Activated naive CD8-positive, alpha-beta T cell treated with anti-CD3 and anti-CD28 coated beads, Interleukin-2, amount 50 U/mL, for 24 hours (primary cell): ENCODE results near the gene PCBP3.
"Not testable (repeated sequence)": the region's sequence is repeated elsewhere in the genome, so short reads cannot be mapped to it uniquely, and the experiment has no call there.

Experiments
- ATAC-seq: fragments of 150-1000 bp; cut with Tn5 transposase; one replicate; pipeline ENCODE4 v1.10.0; 2021
- DNase-seq: peaks from one replicate; pipeline ENCODE4 v3.0.0; 2021
- H3K27ac Mint-ChIP-seq: one replicate; pipeline ENCODE4 v1.8.0; 2021; ENCODE audit warnings: mild to moderate bottlenecking, mixed read lengths
- H3K27me3 Mint-ChIP-seq: one replicate; pipeline ENCODE4 v1.8.0; 2021; ENCODE audit warnings: mixed read lengths
- H3K36me3 Mint-ChIP-seq: one replicate; pipeline ENCODE4 v1.8.0; 2021; ENCODE audit warnings: low read depth, mixed read lengths
- H3K4me1 Mint-ChIP-seq: one replicate; pipeline ENCODE4 v1.8.0; 2021; ENCODE audit warnings: mixed read lengths
- H3K4me3 Mint-ChIP-seq: one replicate; pipeline ENCODE4 v1.8.0; 2021; ENCODE audit warnings: mild to moderate bottlenecking, moderate library complexity, mixed read lengths
- H3K9me3 Mint-ChIP-seq: one replicate; pipeline ENCODE4 v1.8.0; 2021; ENCODE audit warnings: mixed read lengths

PCBP3 gene

DNA sequence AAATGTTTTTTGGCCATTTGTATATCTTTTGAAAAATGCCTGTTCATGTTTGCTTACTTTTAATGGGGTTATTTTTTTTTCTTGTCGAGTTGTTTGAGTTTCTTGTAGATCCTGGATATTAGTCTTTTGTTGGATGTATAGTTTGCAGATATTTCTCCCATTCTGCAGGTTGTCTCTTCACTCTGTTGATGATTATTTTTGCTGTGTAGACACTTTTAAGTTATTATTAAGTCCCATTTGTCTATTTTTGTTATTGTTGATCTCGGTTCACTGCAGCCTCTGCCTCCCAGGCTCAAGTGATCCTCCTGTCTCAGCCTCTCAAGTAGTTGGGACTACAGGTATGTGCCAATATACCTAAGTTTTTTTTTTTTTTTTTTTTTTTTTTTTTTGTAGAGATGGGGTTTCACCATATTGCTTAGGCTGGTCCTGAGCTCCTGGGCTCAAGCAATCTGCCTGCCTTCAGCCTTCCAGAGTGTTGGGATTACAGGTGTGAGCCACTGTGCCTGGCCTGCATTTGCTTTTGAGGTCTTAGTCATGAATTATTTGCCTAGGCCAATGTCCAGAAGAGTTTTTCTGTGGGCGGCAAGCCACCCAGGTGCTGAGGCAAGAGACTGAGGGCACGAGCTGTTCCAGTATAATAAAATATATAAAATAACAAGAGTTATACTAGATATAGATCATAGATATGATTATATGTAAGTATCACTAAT is 18.5 kb downstream of the PCBP3 start:
- H3K36me3 Mint-ChIP-seq, H3K4me1 Mint-ChIP-seq, H3K4me3 Mint-ChIP-seq, ATAC-seq, DNase-seq, H3K27me3 Mint-ChIP-seq, H3K27ac Mint-ChIP-seq: not testable (repeated sequence)
- peaks cover 17% of the 10 kb centered on the region for H3K9me3 Mint-ChIP-seq

DNA sequence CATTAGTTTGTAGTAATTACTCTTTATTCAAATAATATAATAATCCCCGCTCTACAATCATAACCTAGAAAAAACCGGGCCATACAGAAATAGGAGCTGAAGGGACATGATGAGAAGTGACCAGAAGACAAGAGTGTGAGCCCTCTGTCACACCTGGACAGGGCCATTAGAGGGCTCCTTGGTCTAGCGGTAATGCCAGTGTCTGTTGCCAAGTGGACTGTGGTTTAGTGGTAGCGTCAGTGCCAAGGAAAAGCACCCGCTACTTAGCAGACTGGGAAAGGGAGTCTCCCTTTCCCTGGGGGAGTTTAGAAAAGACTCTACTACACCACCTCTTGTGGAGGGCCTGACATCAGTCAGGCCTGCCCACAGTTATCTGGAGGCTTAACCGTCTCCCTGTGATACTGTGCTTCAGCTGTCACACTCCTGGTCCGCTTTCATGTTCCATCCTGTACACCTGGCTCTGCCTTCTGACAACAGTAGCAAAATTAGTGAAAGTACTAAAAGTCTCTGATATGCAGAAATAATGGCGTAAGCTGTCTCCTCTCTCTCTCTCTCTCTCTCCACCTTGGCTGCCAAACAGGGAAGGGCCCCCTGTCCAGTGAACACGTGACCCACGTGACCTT is 19.2 kb downstream of the PCBP3 start:
- H3K27me3 Mint-ChIP-seq, H3K36me3 Mint-ChIP-seq, H3K4me3 Mint-ChIP-seq, H3K27ac Mint-ChIP-seq, ATAC-seq, DNase-seq, H3K4me1 Mint-ChIP-seq: not testable (repeated sequence)
- peaks cover 24% of the 10 kb centered on the region for H3K9me3 Mint-ChIP-seq

DNA sequence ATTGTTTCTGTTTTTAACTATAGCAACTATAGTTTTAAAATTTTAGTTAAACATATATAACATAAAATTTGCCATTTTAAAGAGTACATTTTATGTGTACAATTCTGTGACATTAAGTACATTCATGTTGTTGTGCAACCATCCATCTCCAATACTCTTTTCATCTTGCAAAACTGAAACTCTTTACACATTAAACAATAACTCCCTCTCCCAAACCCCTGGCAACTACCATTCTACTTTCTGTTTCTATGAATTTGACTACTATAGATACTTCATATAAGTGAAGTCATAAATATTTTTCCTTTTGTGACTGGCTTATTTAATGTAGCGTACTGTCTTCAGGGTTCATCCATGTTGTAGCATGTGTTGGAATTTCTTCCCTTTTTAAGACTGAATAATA is 25.9 kb downstream of the PCBP3 start:
- ATAC-seq = no peak
- no peak for DNase-seq
- Mint-ChIP-seq H3K9me3 (peaks cover 26% of the 10 kb centered on the region), H3K36me3 (peaks cover 10% of the 10 kb centered on the region), H3K4me1 (no peaks in the 10 kb centered on the region), H3K4me3 (no peak overlapping the region), H3K27ac (no peak overlapping the region), H3K27me3 (no peaks in the 10 kb centered on the region)

DNA sequence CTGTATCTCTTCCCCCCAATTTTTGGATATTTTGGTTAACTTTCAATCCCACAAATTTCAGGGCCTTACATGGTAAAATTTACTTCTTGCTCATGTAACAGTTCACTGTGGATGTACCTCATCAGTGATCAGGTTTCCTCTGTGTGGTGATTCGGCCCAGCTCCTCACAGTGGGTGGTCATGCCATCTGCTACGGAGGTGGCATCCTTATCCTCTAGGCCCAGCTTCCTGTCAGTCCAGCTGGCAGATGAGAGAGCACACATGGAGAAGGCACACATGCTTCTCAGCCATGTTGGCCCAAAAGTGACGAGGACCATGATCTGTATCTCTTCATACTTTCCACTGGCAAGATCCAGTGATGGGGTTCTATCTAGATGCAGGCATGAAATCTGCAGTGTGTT is 27.2 kb downstream of the PCBP3 start:
- Mint-ChIP-seq H3K4me3 (no peak overlapping the region), H3K36me3 (peaks cover 10% of the 10 kb centered on the region), H3K27ac (no peak overlapping the region), H3K27me3 (no peaks in the 10 kb centered on the region), H3K4me1 (no peaks in the 10 kb centered on the region), H3K9me3 (peaks cover 20% of the 10 kb centered on the region)
- no peak for DNase-seq
- no peak for ATAC-seq

DNA sequence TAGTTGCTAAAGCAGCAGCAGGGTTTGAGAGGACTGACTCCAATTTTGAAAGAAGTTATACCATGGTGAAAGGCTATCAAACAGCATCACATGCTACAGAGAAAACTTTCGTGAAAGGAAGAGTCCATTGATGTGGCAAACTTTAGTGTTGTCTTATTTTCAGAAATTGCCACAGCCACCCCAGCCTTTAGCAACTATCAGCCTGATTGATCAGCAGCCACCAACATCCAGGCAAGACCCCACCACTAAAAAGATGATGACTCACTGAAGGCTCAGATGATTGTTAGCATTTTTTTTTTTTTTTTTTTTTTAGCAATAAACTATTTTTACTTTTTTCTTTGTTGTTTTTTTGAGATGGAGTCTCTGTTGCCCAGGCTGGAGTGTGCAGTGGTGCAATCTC is 35.3 kb downstream of the PCBP3 start:
- not testable (repeated sequence) for H3K27me3 Mint-ChIP-seq, H3K4me1 Mint-ChIP-seq, ATAC-seq, H3K36me3 Mint-ChIP-seq, H3K4me3 Mint-ChIP-seq, DNase-seq, H3K27ac Mint-ChIP-seq, H3K9me3 Mint-ChIP-seq

DNA sequence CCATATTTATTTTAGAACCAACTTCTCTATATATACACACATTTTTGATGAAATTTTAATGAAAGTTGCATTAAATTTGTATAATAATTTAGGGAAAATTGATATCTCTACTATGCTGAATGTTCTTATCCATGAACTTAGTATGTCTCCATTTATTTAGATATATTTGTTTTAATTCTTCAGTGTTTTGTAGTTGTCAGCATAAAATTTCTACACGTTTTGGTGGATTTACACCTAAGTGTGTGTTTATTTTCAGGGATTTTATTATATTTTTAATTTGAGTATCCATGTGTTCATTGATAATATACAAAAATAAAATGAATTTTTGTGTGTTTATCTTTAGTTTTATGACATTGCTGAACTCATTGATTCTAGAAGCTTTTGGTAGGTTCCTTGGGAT is 36.7 kb downstream of the PCBP3 start:
- Mint-ChIP-seq H3K4me3 (no peak overlapping the region), H3K27me3 (peaks cover 3% of the 10 kb centered on the region), H3K9me3 (peaks cover 4% of the 10 kb centered on the region), H3K27ac (no peak overlapping the region), H3K4me1 (peaks cover 1% of the 10 kb centered on the region), H3K36me3 (peaks cover 2% of the 10 kb centered on the region)
- DNase-seq (no peak), ATAC-seq (no peak)

DNA sequence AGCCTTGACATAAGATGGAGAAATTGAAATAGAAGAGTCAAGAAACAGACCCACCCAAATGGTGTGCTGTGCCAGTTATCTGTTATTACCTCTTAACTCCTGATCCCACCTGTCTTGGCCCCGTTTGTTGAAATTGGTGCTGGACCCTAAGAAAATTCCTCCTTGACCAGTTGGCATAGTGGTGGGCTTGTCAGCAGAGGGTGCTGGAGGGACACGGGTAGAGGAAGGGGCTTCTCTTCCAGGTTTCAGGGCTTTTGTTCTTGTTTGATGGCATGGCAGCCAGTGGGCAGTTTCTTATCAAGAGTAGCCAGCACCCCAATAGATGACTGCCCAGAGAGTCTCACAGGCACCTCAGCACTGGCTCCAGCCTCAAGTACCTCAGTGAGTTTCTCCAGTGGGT is 51.6 kb downstream of the PCBP3 start:
- peaks cover 21% of the 10 kb centered on the region for H3K4me1 Mint-ChIP-seq
- peaks cover 4% of the 10 kb centered on the region for H3K36me3 Mint-ChIP-seq
- H3K9me3 Mint-ChIP-seq = peaks cover 10% of the 10 kb centered on the region
- no peak overlapping the region for H3K4me3 Mint-ChIP-seq
- peak; percentile 7 for DNase-seq
- no peaks in the 10 kb centered on the region for H3K27me3 Mint-ChIP-seq
- H3K27ac Mint-ChIP-seq = no peak overlapping the region
- no peak for ATAC-seq

DNA sequence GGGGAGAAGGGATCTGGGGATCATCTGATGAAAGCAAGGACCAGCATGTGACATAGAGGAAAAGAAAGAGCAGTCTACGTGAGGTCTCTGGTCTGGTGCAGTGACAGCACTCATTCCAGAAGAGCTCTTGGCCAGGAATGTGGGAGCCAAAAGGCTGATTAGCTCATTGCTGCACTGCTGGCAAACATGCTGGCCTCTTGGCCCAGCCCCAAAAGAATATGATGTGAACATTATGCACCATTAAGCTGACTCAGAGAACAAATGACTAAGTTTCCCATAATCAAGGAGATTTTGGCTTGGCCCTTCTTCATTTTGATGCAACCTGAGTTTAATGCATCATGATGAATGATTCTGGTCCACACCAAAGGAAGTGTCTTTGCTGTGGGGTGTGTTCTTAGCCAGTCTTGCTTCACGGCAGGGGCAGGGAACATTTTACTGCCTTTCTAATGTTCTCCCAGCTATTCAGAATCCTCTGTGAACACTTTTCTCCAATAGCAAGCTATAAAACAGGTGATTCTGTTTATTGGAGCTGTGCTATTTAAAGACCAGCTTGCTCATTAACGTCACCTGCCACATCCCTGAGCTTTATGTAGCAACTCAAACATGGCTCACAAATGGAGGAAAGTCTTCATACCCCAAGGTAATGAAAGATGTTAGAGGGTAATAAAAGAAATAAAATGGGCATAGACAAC is 55.1 kb downstream of the PCBP3 start:
- Mint-ChIP-seq H3K4me3 (no peak overlapping the region), H3K4me1 (peaks cover 27% of the 10 kb centered on the region), H3K9me3 (peaks cover 10% of the 10 kb centered on the region), H3K27me3 (no peaks in the 10 kb centered on the region), H3K27ac (no peak overlapping the region), H3K36me3 (peaks cover 4% of the 10 kb centered on the region)
- ATAC-seq (peak; percentile 59), DNase-seq (no peak)

DNA sequence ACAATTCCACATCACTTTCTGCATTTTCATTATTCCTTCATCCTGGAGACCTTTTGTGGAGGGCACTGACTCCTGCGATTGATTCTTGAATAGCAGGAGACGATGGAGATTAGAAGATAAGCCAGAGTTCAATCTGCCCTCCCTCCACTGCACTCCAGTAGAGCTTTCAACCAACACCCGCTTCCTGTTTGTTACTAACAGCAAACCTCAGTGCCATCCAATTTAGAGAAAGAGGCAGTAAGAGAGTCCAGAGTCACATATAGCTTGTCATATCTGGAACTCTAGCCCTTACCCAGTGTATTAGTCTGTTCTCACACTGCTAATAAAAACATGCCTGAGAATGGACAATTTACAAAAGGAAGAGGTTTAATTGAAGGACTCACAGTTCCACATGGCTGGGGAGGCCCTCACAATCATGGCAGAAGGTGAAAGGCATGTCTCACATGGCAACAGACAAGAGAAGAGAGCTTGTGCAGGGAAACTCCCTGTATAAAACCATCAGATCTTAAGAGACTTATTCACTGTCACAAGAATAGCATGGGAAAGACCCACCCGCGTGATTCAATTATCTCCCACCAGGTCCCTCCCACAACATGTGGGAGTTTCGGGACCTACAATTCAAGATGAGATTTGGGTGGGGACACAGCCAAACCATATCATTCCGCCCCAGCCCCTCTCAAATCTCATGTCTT is 55.9 kb downstream of the PCBP3 start:
- no peaks in the 10 kb centered on the region for H3K27me3 Mint-ChIP-seq
- DNase-seq (no peak), ATAC-seq (no peak)
- peaks cover 27% of the 10 kb centered on the region for H3K4me1 Mint-ChIP-seq
- H3K36me3 Mint-ChIP-seq = peaks cover 4% of the 10 kb centered on the region
- no peak overlapping the region for H3K4me3 Mint-ChIP-seq
- H3K9me3 Mint-ChIP-seq = peaks cover 10% of the 10 kb centered on the region
- H3K27ac Mint-ChIP-seq = no peak overlapping the region

DNA sequence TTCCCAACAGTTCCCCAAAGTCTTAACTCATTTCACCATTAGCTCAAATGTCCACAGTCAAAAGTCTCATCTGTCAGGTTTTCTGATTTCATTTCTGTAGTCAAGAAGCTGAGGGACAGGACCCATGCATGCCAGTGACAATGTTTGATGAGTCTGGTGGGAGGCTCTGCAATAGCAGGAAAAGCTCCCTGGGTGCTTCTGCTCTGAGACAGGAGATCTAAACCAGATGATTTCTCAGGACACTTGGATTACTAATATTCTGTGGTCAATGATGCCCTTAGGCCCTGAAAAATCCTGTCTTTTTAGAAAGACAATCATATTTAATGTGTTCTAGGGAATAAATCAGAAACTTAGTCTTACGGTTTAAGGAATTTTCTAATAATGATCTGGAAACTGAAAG is 56.4 kb downstream of the PCBP3 start:
- no peak for DNase-seq

DNA sequence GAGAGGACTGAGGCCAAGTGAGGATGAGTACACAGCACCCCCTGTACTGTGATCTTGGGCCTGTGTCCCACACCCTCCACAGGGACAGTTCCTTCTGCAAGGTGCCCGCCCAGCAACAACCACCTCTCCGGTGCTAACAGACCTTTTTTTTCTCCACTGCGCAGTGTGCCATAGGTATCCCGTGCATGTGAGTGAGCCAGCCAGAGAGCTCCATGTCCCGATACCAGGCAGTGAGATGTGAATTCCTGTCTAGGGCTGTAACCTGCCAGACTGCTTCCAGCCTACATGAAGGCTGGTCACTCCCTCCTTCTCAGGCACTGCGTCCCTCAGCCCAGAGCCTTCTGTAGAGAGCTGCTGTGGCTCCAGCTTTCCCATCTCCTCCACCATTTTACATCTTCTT is 56.9 kb downstream of the PCBP3 start:
- Mint-ChIP-seq H3K27ac (no peak overlapping the region), H3K27me3 (no peaks in the 10 kb centered on the region), H3K9me3 (peaks cover 10% of the 10 kb centered on the region), H3K4me3 (no peak overlapping the region), H3K36me3 (peaks cover 4% of the 10 kb centered on the region), H3K4me1 (peaks cover 27% of the 10 kb centered on the region)
- no peak for ATAC-seq
- DNase-seq = no peak

More for the DNA sequence above, 56.4 kb downstream of the PCBP3 start:
- Mint-ChIP-seq H3K9me3 (peaks cover 10% of the 10 kb centered on the region), H3K36me3 (peaks cover 4% of the 10 kb centered on the region), H3K27me3 (no peaks in the 10 kb centered on the region), H3K4me1 (peaks cover 27% of the 10 kb centered on the region), H3K27ac (no peak overlapping the region), H3K4me3 (no peak overlapping the region)
- no peak for ATAC-seq

DNA sequence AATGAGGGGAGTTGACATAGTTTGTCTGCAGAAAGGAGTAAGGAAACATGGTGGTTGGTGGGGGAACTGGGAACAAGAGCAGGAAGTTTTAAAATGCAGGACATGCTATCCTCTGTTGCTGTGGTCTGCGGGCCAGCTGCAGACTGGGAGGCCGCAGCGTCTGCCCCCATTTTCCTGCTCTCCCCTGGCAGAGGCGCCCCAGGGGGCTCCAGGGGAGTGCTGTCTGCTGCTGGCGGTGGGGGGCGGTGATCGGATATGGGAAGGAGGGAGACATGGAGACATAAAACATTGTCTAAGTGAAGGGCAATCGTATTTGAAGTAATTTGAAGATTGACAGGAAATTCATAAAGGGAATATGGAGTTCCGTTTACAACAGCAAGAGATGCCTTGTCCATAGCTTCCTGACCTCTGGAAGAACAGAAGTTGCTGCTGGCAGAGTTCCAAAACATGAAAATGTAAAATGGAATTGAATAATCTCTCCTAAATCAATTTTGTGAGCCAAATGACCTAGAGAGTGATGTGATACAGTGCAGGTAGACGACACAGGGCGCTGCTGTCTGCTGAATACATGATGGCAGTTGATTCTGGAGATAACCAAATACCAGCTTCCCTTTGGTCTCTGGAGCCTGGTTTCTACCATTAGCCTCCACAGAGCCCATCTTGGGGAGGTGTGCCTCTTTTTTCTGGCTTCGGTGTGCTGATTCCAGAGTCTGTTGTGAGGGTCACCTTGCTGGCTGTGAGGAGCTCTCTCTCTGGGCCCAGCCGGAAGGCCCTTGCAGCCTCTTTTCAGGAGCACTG is 61.0 kb downstream of the PCBP3 start:
- Mint-ChIP-seq H3K36me3 (peaks cover 4% of the 10 kb centered on the region), H3K4me1 (peaks cover 13% of the 10 kb centered on the region), H3K9me3 (peaks cover 5% of the 10 kb centered on the region), H3K27me3 (no peaks in the 10 kb centered on the region), H3K27ac (no peak overlapping the region), H3K4me3 (no peak overlapping the region)
- DNase-seq (no peak), ATAC-seq (no peak)

DNA sequence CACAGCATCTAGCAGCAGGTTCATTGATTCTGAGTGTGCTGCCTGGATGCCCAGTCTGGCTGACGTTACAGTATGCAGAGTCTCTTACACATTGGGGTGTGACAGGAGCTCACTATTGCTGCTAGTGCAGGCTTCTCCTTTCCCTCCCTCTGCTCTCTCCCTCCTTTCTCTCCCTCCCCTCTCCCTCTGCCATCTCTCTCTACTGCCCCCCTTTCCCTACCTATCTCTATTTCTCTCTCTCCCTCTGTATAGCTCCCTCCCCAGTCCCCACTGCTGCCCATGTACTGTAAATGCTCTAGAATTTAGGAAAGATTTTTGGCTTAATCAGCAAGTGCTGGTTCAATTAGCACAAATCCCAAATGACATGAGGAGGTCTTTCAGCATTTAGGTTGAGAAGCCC is 62.8 kb downstream of the PCBP3 start:
- ATAC-seq (no peak), DNase-seq (no peak)
- no peaks in the 10 kb centered on the region for H3K36me3 Mint-ChIP-seq
- H3K4me1 Mint-ChIP-seq = peaks cover 10% of the 10 kb centered on the region
- H3K27ac Mint-ChIP-seq = no peak overlapping the region
- H3K27me3 Mint-ChIP-seq = no peaks in the 10 kb centered on the region
- peaks cover under 1% of the 10 kb centered on the region for H3K9me3 Mint-ChIP-seq
- H3K4me3 Mint-ChIP-seq = no peak overlapping the region

DNA sequence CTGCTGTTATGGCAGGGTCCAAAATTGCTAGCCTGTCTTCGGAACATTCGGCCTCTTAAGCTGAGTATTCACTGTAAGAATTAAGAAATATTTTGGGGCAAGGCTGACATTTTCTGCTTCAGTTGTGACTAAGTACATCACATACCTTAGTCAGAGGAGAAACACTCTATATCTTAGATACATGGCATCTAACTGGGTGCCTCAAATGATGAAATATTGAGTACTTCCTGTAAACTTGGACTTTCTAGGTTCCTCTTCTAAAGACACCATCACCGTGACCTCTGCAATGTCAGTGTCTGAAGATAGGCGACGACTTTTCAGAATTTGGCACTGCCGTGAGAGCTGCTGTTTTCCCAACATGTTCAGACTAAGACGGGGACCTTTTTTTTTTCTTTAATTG is 65.6 kb downstream of the PCBP3 start:
- peaks cover 12% of the 10 kb centered on the region for H3K9me3 Mint-ChIP-seq
- DNase-seq = no peak

More for the DNA sequence above, 65.6 kb downstream of the PCBP3 start:
- Mint-ChIP-seq H3K4me3 (no peak overlapping the region), H3K27ac (no peak overlapping the region), H3K4me1 (peaks cover 5% of the 10 kb centered on the region), H3K36me3 (no peaks in the 10 kb centered on the region), H3K27me3 (no peaks in the 10 kb centered on the region)
- ATAC-seq = no peak
